ENCODE measurements around the gene MEOX1. TPM values are rescaled to one million over a fixed set of nuclear protein-coding genes. Genes with fewer than 3 reads are reported as not detected.

Gene MEOX1
- total and polyA plus RNA-seq, 2 of the 4 experiments (the other 2 are of a cell fraction) = 0.48 to 0.72 TPM

GRCh38 chr17:43612515-43612914, 49.2 kb downstream of the MEOX1 start:
- no peak overlapping the region for H3K56ac ChIP-seq (ENCODE audit: extremely low read depth, insufficient read depth, low read length)
- no peak overlapping the region for H3K23ac ChIP-seq (ENCODE audit: low read depth, low read length)
- no peaks in the 10 kb centered on the region for H3K79me1 ChIP-seq (ENCODE audit: low read depth in 1 of 2, low read length in 2 of 2)
- H3K9me1 ChIP-seq (ENCODE audit: insufficient read depth, low read length) = 0 out of 2 replicates have a peak, but pooled peaks cover 3% of the 10 kb centered on the region
- H3K4ac ChIP-seq (ENCODE audit: low read depth, low read length) = no peak overlapping the region
- no peak overlapping the region for H4K5ac ChIP-seq (ENCODE audit: low read depth, low read length)
- no peaks in the 10 kb centered on the region for H3K27me3 ChIP-seq (ENCODE audit: control insufficient read depth, insufficient read depth, low read length)
- ChIA-PET CTCF (no interaction called here), POLR2A (ENCODE audit: unreplicated experiment) (no interaction called here)
- peaks cover 10% of the 10 kb centered on the region for H3K4me1 ChIP-seq (ENCODE audit: control insufficient read depth, insufficient read depth, low read length)
- H4K91ac ChIP-seq (ENCODE audit: insufficient read depth, low read depth, low read length) = no peak overlapping the region
- H2AK9ac ChIP-seq (replicated peaks; ENCODE audit: low read depth, low read length, poor library complexity) = no peak overlapping the region
- no peaks in the 10 kb centered on the region for H3K9me3 ChIP-seq (ENCODE audit: control insufficient read depth, insufficient read depth, low read length)
- 76% methylated on average over 2 of the region's 3 CpGs; no CpG with 5 or more reads in 1 of the 2 experiments for WGBS, 2 experiments (ENCODE audit: extremely low coverage in 2 of 2, insufficient read length in 1 of 2)
- no peak overlapping the region for H2BK15ac ChIP-seq (ENCODE audit: low read depth, low read length)
- H3K14ac ChIP-seq (replicated peaks; ENCODE audit: low read depth, low read length) = no peak overlapping the region
- no peaks in the 10 kb centered on the region for H4K20me1 ChIP-seq (ENCODE audit: insufficient read depth, low read length)
- H2AK5ac ChIP-seq (ENCODE audit: low read depth, low read length) = no peak overlapping the region
- H3K4me2 ChIP-seq (ENCODE audit: low read depth, low read length) = no peak overlapping the region
- no peak overlapping the region for H3K27ac ChIP-seq (ENCODE audit: insufficient read depth, low read length)
- no peak overlapping the region for H4K8ac ChIP-seq (ENCODE audit: low read depth in 2 of 2, low read length in 2 of 2)
- in situ Hi-C loops (cut with MboI; ENCODE audit: low sequenced_read_pairs) (no loop called here), intact Hi-C loops (cut with micrococcal nuclease) (no loop called here), dilution Hi-C loops (cut with HindIII; ENCODE audit: low sequenced_read_pairs, unreplicated experiment) (no loop called here)
- H3K36me3 ChIP-seq (ENCODE audit: control insufficient read depth, insufficient read depth, low read length) = no peaks in the 10 kb centered on the region
- H3K18ac ChIP-seq (ENCODE audit: low read depth, low read length) = no peak overlapping the region
- H2BK120ac ChIP-seq (ENCODE audit: low read depth, low read length) = no peak overlapping the region
- H2BK20ac ChIP-seq (ENCODE audit: low read depth, low read length) = no peak overlapping the region
- DNase-seq (no peak), ATAC-seq (ENCODE audit: low read depth) (no peak)
- no TSS peak for BruUV-seq (replicated peaks)
- H3K9ac ChIP-seq (ENCODE audit: low read depth, low read length) = no peak overlapping the region
- no peak overlapping the region for H3K4me3 ChIP-seq (ENCODE audit: insufficient read depth, low read depth, low read length)
- no peak for TF ChIP-seq RFX5 (IDR thresholded peaks at IDR 0.05; ENCODE audit: low read depth, low read length)
- TF ChIP-seq CHD1 (IDR thresholded peaks at IDR 0.05; ENCODE audit: low read depth, low read length) = no peak
- no peak for TF ChIP-seq MXI1 (IDR thresholded peaks at IDR 0.05; ENCODE audit: borderline replicate concordance, low read depth, low read length)
- no peak for TF ChIP-seq CEBPB (IDR thresholded peaks at IDR 0.05; ENCODE audit: low read depth, low read length)
- TF ChIP-seq BHLHE40 (IDR thresholded peaks at IDR 0.05; ENCODE audit: low read depth, low read length) = no peak
- no peak for TF ChIP-seq NFE2L2 (IDR thresholded peaks at IDR 0.05; ENCODE audit: low read depth, low read length)
- TF ChIP-seq FOS (IDR thresholded peaks at IDR 0.05; ENCODE audit: low read depth, low read length) = no peak
- no peak for TF ChIP-seq MAFK (IDR thresholded peaks at IDR 0.05; ENCODE audit: low read depth, low read length)
- no peak for TF ChIP-seq POLR2A (IDR thresholded peaks at IDR 0.05; ENCODE audit: low read depth, low read length)
- no peak for TF ChIP-seq CTCF (conservative IDR thresholded peaks at IDR 0.05; ENCODE audit: low read depth, low read length)
- no peak for TF ChIP-seq MAZ (IDR thresholded peaks at IDR 0.05; ENCODE audit: borderline replicate concordance, low read depth, low read length)
- TF ChIP-seq RCOR1 (IDR thresholded peaks at IDR 0.05; ENCODE audit: insufficient replicate concordance, low read length) = no peak
- TF ChIP-seq USF2 (IDR thresholded peaks at IDR 0.05; ENCODE audit: low read depth, low read length) = no peak
- TF ChIP-seq RAD21 (IDR thresholded peaks at IDR 0.05; ENCODE audit: low read length) = no peak
- no peak for TF ChIP-seq ELK1 (IDR thresholded peaks at IDR 0.05; ENCODE audit: borderline replicate concordance, low read depth, low read length)
- no peak for TF ChIP-seq SMC3 (IDR thresholded peaks at IDR 0.05; ENCODE audit: low read depth, low read length)
- no peak overlapping the region for H2AFZ ChIP-seq (replicated peaks; ENCODE audit: low read length, poor library complexity)
- H2BK5ac ChIP-seq (ENCODE audit: low read depth, low read length, poor library complexity, severe bottlenecking) = no peak overlapping the region

All from IMR-90 (cell line).